ENCODE data around the gene SLC40A1.

Gene SLC40A1

GRCh38 chr2:189536830-189537229 lies 43.8 kb downstream of the SLC40A1 start:
- no peak for DNase-seq

- peak; percentile 23 for DNase-seq
These were observed 45.4 kb downstream of the SLC40A1 start for GRCh38 chr2:189534854-189535832.

- no peak for DNase-seq
These were observed 47.1 kb downstream of the SLC40A1 start for GRCh38 chr2:189533288-189534035.

- peak; percentile 58 for DNase-seq
These were observed 49.5 kb downstream of the SLC40A1 start for GRCh38 chr2:189530965-189531637.

- DNase-seq, result no peak
These were observed 52.0 kb downstream of the SLC40A1 start for GRCh38 chr2:189528617-189529016.

GRCh38 chr2:189527812-189528592 lies 52.6 kb downstream of the SLC40A1 start:
- no peak for DNase-seq

GRCh38 chr2:189527041-189527750 lies 53.4 kb downstream of the SLC40A1 start:
- no peak for DNase-seq

GRCh38 chr2:189526241-189526640 lies 54.3 kb downstream of the SLC40A1 start:
- DNase-seq, result no peak

- no peak for DNase-seq
These were observed 55.8 kb downstream of the SLC40A1 start for GRCh38 chr2:189524746-189525145.

- peak; percentile 55 for DNase-seq
These were observed 58.0 kb downstream of the SLC40A1 start for GRCh38 chr2:189522435-189523151.

- DNase-seq, result no peak
These were observed 58.7 kb downstream of the SLC40A1 start for GRCh38 chr2:189521699-189522434.

GRCh38 chr2:189519631-189520387 lies 60.8 kb downstream of the SLC40A1 start:
- DNase-seq, result no peak

- DNase-seq, result peak; percentile 15
These were observed 62.6 kb downstream of the SLC40A1 start for GRCh38 chr2:189517847-189518535.

GRCh38 chr2:189516546-189516945 lies 64.0 kb downstream of the SLC40A1 start:
- peak; percentile 57 for DNase-seq

- peak; percentile 46 for DNase-seq
These were observed 65.3 kb downstream of the SLC40A1 start for GRCh38 chr2:189515264-189515663.

- peak; percentile 91 for DNase-seq
These were observed 66.5 kb downstream of the SLC40A1 start for GRCh38 chr2:189514104-189514503.

GRCh38 chr2:189512879-189513278 lies 67.7 kb downstream of the SLC40A1 start:
- DNase-seq, result no peak

GRCh38 chr2:189511960-189512319 lies 68.6 kb downstream of the SLC40A1 start:
- DNase-seq, result no peak

All from inflammatory macrophage treated with lipopolysaccharide for 4 hours (primary cell).